OCI-LY7 (cell line): ENCODE results near the gene HGFAC. TPM values are rescaled to one million over a fixed set of nuclear protein-coding genes. Genes with fewer than 3 reads are reported as not detected.

Experiments
- BruUV-seq: library from RNA; stranded (reverse); fragments of 400-500 nt; replicated peaks from 2 replicates; lab custom pipeline; 2021; lab: Mats Ljungman, UMichigan
- CTCF ChIA-PET: fragments of 300-600 bp; sonication (Branson Sonifier 250); formaldehyde crosslinking; loops from one replicate; lab custom pipeline; 2022; ENCODE audit warnings: antibody characterized with exemption; ENCODE audit not compliant: unreplicated experiment; lab: Charles Lee
- POLR2A ChIA-PET: fragments of 300-600 bp; sonication (Branson Sonifier 250); formaldehyde crosslinking; loops from one replicate; lab custom pipeline; 2022; ENCODE audit warnings: antibody characterized with exemption; lab: Charles Lee
- DNase-seq: peaks from one replicate; pipeline ENCODE4 v3.0.0-alpha.2; 2015; ENCODE audit warnings: low spot score
- H2AFZ ChIP-seq: fragments of 200-600 bp; sonication (generic), shearing (Covaris generic); 2 replicates; pipeline ENCODE4 v1.6.1; 2014; ENCODE audit warnings: mild to moderate bottlenecking, antibody characterized with exemption, low read length, moderate library complexity
- H3K27ac ChIP-seq: fragments of 200-600 bp; sonication (generic); 2 replicates; pipeline ENCODE4 v1.5.1; 2014; ENCODE audit warnings: mixed run types, low read depth, mild to moderate bottlenecking, moderate library complexity, low read length, inconsistent platforms; ENCODE audit not compliant: poor library complexity, severe bottlenecking
- H3K36me3 ChIP-seq: fragments of 200-600 bp; sonication (generic); 2 replicates; pipeline ENCODE4 v1.6.1; 2014; ENCODE audit warnings: mild to moderate bottlenecking, antibody characterized with exemption, low read length, moderate library complexity, mixed read lengths; ENCODE audit not compliant: insufficient read depth
- H3K4me1 ChIP-seq: fragments of 200-600 bp; sonication (generic); 2 replicates; pipeline ENCODE4 v1.5.1; 2014; ENCODE audit warnings: mild to moderate bottlenecking, low read length; ENCODE audit not compliant: insufficient read depth, poor library complexity, severe bottlenecking
- H3K4me2 ChIP-seq: fragments of 200-600 bp; sonication (generic); 2 replicates; pipeline ENCODE4 v1.6.1; 2014; ENCODE audit warnings: mild to moderate bottlenecking, low read length
- H3K4me3 ChIP-seq: fragments of 200-600 bp; sonication (generic); 2 replicates; pipeline ENCODE4 v1.5.1; 2014; ENCODE audit warnings: mild to moderate bottlenecking, low read depth, low read length; ENCODE audit not compliant: poor library complexity, severe bottlenecking
- H3K79me2 ChIP-seq: fragments of 200-600 bp; sonication (generic); 2 replicates; pipeline ENCODE4 v1.6.1; 2016; ENCODE audit warnings: low read depth, mild to moderate bottlenecking, low read length, moderate library complexity, mixed read lengths; ENCODE audit not compliant: insufficient read depth
- H3K9me2 ChIP-seq: fragments of 200-600 bp; sonication (generic); 2 replicates; pipeline ENCODE4 v1.6.1; 2016; ENCODE audit warnings: mild to moderate bottlenecking, low read length, mixed read lengths; ENCODE audit not compliant: insufficient read depth
- H3K9me3 ChIP-seq: fragments of 200-600 bp; sonication (generic); 2 replicates; pipeline ENCODE4 v1.6.1; 2014; ENCODE audit warnings: mild to moderate bottlenecking, mixed run types, low read length, mixed read lengths
- H4K20me1 ChIP-seq: fragments of 200-600 bp; sonication (generic); 2 replicates; pipeline ENCODE4 v1.6.1; 2014; ENCODE audit warnings: mild to moderate bottlenecking, antibody characterized with exemption, low read length, moderate library complexity, mixed read lengths; ENCODE audit not compliant: insufficient read depth
- EZH2phosphoT487 ChIP-seq: fragments of 200-600 bp; sonication (generic); IDR thresholded peaks from 2 replicates; pipeline ENCODE4 v1.6.1; 2018; ENCODE audit warnings: low read depth, borderline replicate concordance, mild to moderate bottlenecking, mixed run types, antibody characterized with exemption, low read length, moderate library complexity, mixed read lengths
- intact Hi-C: fragments of 100-400 bp; cut with micrococcal nuclease; formaldehyde crosslinking; loops from one replicate; pipeline ENCODE4 v1.10.0; 2022; ENCODE audit not compliant: unreplicated experiment
- total RNA-seq, 2 experiments: library from RNA; depleted of rRNA in 1 of 2; stranded (reverse); fragments of >200 nt in 1 of 2; shearing (Covaris generic) in 1 of 2; gene quantifications; 2 replicates each; pipeline ENCODE4 v1.2.3, GENCODE V29; 2014 to 2022
- TF ChIP-seq, protein P1 (sequence below): fragments of 200-600 bp; sonication (generic); conservative IDR thresholded peaks from 2 replicates; pipeline ENCODE4 v1.5.1; 2014; ENCODE audit warnings: mild to moderate bottlenecking, antibody characterized with exemption, low read length, moderate library complexity, mixed read lengths

Gene HGFAC
- total RNA-seq, 2 experiments from 2014 or later, result not detected

DNA sequence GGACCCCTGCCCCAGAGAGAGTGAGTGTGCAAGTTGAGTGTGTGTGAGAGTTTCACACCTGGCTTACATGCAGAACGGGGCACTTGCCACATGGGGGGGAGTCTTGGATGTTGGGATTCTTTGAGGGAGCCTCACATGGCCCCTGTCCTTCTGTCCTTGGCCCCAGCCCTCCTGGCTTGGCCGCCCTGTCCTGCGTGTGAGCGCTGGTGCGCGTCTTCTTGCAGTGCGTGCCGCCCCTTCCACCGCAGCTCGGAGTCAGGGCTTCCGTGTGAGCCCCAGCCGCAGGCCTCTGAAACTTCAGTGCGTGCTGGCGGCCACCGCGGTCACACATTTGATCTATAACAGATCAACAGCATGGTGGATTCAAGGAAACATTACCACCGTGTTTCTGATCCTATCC, 30.1 kb upstream of the HGFAC start:
- Histone ChIP-seq H3K79me2 (no peaks in the 10 kb centered on the region), H4K20me1 (no peaks in the 10 kb centered on the region), H3K9me3 (no peaks in the 10 kb centered on the region), H3K27ac (no peak overlapping the region), H3K4me1 (no peaks in the 10 kb centered on the region), H3K9me2 (no peaks in the 10 kb centered on the region), H3K4me3 (no peak overlapping the region), H3K4me2 (no peak overlapping the region), H2AFZ (no peak overlapping the region), H3K36me3 (no peaks in the 10 kb centered on the region)
- TF ChIP-seq, protein P1, sequence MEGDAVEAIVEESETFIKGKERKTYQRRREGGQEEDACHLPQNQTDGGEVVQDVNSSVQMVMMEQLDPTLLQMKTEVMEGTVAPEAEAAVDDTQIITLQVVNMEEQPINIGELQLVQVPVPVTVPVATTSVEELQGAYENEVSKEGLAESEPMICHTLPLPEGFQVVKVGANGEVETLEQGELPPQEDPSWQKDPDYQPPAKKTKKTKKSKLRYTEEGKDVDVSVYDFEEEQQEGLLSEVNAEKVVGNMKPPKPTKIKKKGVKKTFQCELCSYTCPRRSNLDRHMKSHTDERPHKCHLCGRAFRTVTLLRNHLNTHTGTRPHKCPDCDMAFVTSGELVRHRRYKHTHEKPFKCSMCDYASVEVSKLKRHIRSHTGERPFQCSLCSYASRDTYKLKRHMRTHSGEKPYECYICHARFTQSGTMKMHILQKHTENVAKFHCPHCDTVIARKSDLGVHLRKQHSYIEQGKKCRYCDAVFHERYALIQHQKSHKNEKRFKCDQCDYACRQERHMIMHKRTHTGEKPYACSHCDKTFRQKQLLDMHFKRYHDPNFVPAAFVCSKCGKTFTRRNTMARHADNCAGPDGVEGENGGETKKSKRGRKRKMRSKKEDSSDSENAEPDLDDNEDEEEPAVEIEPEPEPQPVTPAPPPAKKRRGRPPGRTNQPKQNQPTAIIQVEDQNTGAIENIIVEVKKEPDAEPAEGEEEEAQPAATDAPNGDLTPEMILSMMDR, result no peak
- TF ChIP-seq EZH2phosphoT487, result no peak
- ChIA-PET CTCF (no interaction called here), POLR2A (no interaction called here)
- no peak for DNase-seq
- no TSS peak for BruUV-seq
- intact Hi-C loops, result no loop called here

DNA sequence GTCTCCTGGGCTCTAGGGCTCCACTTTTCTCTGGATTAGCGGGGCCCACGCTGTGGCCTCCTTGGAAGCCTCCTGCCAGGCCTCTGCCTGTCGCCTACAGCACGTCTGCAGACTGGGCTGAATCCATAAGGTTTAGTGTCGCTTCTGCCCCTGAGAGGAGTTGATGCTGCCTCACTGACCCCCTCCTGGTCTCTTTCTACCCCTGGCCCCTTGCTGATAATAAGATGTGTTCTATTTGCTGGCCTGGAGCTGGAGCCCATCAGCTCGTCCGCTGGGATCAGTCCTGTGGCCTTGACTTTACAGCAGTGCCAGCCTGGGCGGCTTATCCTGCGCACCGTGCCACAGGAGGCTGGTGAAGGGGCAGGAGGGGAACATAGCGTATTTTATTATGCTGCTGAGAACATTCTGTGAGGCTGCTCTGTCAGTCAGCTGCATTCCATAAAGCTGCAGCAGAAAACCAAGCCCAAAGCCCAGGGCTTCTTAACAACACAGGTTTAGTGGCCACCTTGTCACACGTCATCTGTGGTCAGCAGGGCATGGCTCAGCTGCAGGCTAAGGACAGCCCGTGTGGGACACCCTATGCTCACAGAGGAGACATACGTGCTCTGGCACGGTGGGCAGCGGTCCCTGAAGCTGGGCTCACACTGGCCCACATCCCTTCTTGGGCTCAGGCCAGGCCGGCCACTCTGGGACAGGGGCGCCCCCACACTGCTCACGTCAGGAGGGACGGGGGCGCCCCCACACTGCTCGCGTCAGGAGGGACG, 29.3 kb upstream of the HGFAC start:
- Histone ChIP-seq H3K79me2 (no peaks in the 10 kb centered on the region), H3K4me1 (no peaks in the 10 kb centered on the region), H3K9me3 (no peaks in the 10 kb centered on the region), H3K4me3 (no peak overlapping the region), H4K20me1 (no peaks in the 10 kb centered on the region), H3K4me2 (no peak overlapping the region), H3K27ac (no peak overlapping the region), H2AFZ (no peak overlapping the region), H3K9me2 (no peaks in the 10 kb centered on the region), H3K36me3 (no peaks in the 10 kb centered on the region)
- no peak for DNase-seq
- TF ChIP-seq EZH2phosphoT487, result no peak
- TF ChIP-seq, protein P1, result no peak
- BruUV-seq, result no TSS peak
- intact Hi-C loops, result no loop called here
- ChIA-PET CTCF (no interaction called here), POLR2A (no interaction called here)

DNA sequence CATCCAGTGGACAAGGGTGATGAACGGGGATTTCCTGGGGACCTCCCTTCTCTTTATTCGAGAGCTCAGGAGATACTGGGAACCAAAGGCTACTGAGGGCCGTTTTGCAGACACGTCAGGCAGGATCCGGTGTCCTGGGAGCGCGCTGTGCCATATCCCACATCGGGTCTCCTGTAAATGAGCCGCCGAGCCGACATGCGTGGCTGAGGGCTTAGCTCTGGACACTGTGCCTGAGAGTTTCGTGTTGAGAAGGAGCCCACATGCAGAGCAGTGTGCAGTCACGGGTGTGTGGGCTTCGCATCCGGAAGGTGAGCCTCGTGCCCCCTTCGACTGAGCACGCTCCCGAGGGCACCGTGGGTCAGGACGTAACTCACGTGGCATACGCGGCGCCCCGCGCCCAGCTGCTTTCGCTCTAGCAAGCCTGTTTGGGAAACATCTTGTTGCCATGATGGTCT, 28.5 kb upstream of the HGFAC start:
- POLR2A ChIA-PET, result no interaction called here
- no peaks in the 10 kb centered on the region for H3K79me2 ChIP-seq

More for the DNA sequence above, 28.5 kb upstream of the HGFAC start:
- Histone ChIP-seq H3K9me2 (no peaks in the 10 kb centered on the region), H3K9me3 (no peaks in the 10 kb centered on the region), H3K4me2 (no peak overlapping the region), H3K36me3 (no peaks in the 10 kb centered on the region), H3K27ac (no peak overlapping the region), H3K4me3 (no peak overlapping the region), H4K20me1 (no peaks in the 10 kb centered on the region), H3K4me1 (no peaks in the 10 kb centered on the region), H2AFZ (no peak overlapping the region)
- DNase-seq, result no peak
- intact Hi-C loops, result no loop called here
- no TSS peak for BruUV-seq
- CTCF ChIA-PET, result no interaction called here
- no peak for TF ChIP-seq EZH2phosphoT487
- TF ChIP-seq, protein P1, result no peak
